ENCODE measurements around the gene SPSB3. TPM values are rescaled to one million over a fixed set of nuclear protein-coding genes. Genes with fewer than 3 reads are reported as not detected.
"Not testable (repeated sequence)": the region's sequence is repeated elsewhere in the genome, so short reads cannot be mapped to it uniquely, and the experiment has no call there.

Gene SPSB3
- total RNA-seq, 1 donor from 2014 or later = 48.2 TPM

DNA sequence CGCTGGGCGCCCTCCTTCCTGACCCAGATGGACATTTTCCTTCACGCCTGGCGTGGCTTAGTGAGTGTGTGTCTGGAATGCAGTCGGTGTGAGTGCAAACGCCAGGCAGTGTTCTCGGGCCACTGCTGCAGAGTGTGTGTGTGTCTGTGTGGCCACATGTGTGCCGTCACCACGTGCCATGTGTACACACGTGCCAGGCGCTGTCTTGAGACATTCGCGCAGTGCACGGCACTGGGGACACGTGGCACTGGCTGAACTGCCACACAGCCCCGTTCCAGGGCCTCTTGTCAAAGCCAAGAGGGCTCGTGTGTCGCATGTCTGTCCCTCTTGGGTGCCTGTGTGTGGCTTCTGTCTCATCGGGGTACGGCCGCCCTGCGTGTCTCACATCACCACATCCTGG lies 47.6 kb downstream of the SPSB3 start:
- no peak for DNase-seq (ENCODE audit: low read depth)
- H3K36me3 ChIP-seq (ENCODE audit: control insufficient read depth, insufficient read depth, low read length) = peaks cover 10% of the 10 kb centered on the region
- H3K4me3 ChIP-seq (ENCODE audit: low read depth, low read length) = no peak overlapping the region
- TF ChIP-seq, protein P1, sequence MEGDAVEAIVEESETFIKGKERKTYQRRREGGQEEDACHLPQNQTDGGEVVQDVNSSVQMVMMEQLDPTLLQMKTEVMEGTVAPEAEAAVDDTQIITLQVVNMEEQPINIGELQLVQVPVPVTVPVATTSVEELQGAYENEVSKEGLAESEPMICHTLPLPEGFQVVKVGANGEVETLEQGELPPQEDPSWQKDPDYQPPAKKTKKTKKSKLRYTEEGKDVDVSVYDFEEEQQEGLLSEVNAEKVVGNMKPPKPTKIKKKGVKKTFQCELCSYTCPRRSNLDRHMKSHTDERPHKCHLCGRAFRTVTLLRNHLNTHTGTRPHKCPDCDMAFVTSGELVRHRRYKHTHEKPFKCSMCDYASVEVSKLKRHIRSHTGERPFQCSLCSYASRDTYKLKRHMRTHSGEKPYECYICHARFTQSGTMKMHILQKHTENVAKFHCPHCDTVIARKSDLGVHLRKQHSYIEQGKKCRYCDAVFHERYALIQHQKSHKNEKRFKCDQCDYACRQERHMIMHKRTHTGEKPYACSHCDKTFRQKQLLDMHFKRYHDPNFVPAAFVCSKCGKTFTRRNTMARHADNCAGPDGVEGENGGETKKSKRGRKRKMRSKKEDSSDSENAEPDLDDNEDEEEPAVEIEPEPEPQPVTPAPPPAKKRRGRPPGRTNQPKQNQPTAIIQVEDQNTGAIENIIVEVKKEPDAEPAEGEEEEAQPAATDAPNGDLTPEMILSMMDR (IDR thresholded peaks at IDR 0.05; ENCODE audit: insufficient read depth, low read length, severe bottlenecking) = no peak
- no peak for FAIRE-seq
- H3K27me3 ChIP-seq (ENCODE audit: control insufficient read depth, insufficient read depth, low read length) = no peaks in the 10 kb centered on the region

DNA sequence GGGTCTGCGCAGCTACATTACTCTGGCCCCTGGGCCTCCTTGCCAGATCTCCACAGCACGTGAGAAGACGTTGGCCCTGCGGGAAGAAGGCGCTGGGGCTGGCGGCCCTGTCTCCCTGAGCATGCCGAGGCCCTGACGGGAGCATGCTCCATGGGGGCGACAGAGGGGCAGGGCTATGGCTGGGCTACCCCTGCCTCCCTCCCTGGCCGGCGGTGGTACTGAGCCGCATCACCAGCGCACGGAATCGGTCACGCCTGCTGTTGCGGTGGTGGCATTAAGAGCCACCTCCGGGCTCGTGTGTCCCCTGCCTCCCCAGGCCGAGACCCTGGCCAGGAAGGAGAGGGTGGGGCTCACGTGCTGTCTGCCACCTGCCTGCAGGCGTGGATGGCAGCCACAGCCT lies 48.2 kb downstream of the SPSB3 start:
- TF ChIP-seq, protein P1 (IDR thresholded peaks at IDR 0.05; ENCODE audit: insufficient read depth, low read length, severe bottlenecking) = no peak
- H3K27me3 ChIP-seq (ENCODE audit: control insufficient read depth, insufficient read depth, low read length) = no peaks in the 10 kb centered on the region
- H3K4me3 ChIP-seq (ENCODE audit: low read depth, low read length) = no peak overlapping the region
- DNase-seq (ENCODE audit: low read depth) = no peak
- FAIRE-seq = no peak
- H3K36me3 ChIP-seq (ENCODE audit: control insufficient read depth, insufficient read depth, low read length) = peaks cover 17% of the 10 kb centered on the region

- H3K36me3 ChIP-seq (ENCODE audit: control insufficient read depth, insufficient read depth, low read length) = peaks cover 24% of the 10 kb centered on the region
- not testable (repeated sequence) for H3K27me3 ChIP-seq (ENCODE audit: control insufficient read depth, insufficient read depth, low read length); DNase-seq (ENCODE audit: low read depth); H3K4me3 ChIP-seq (ENCODE audit: low read depth, low read length)
- FAIRE-seq = peak; percentile 52
Measured at GRCh38 chr16:1732551-1732987, 49.8 kb downstream of the SPSB3 start.

DNA sequence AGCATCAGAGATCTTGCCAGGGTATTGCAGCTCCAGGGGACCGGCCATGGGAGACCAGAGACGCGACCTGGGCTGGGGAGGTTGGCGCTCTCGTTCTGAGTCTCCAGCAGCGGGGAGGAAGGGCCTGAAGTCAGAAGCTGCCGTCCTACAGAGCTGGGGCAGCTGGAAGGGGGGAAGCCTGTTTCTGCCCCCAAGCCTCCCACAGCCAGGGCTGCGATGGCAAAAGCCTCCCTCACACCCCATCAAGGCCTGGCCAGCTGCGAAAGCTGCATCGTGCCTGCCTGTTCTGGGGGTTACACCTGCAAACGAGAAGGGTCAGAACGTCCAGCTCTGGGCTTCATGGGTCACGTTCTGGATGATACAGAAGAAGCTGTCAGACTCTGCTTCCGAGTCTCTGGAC lies 50.3 kb downstream of the SPSB3 start:
- Histone ChIP-seq H3K27me3 (ENCODE audit: control insufficient read depth, insufficient read depth, low read length) (no peaks in the 10 kb centered on the region), H3K4me3 (ENCODE audit: low read depth, low read length) (no peak overlapping the region), H3K36me3 (ENCODE audit: control insufficient read depth, insufficient read depth, low read length) (peaks cover 24% of the 10 kb centered on the region)
- FAIRE-seq (peak; percentile 7), DNase-seq (ENCODE audit: low read depth) (no peak)
- TF ChIP-seq, protein P1 (IDR thresholded peaks at IDR 0.05; ENCODE audit: insufficient read depth, low read length, severe bottlenecking) = no peak

DNA sequence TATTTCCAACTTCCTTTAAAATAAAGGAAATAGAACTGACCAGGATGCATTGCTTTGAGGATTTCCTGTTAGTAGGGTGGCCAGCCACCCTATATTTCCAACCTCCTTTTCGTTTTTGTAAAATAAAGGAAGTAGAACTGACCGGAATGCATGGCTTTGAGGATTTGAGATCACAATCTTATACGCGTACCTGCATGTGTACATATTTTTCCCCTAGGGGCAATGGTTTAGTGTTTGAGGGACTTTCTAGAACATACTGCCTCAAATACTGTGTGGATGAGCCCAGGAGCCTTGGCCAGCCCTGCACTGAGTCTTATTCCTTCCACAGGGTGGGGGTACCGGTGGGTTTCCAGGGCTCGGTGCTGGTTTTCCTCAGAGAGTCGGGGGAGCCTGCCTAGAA lies 50.8 kb downstream of the SPSB3 start:
- Histone ChIP-seq H3K27me3 (ENCODE audit: control insufficient read depth, insufficient read depth, low read length) (no peaks in the 10 kb centered on the region), H3K36me3 (ENCODE audit: control insufficient read depth, insufficient read depth, low read length) (peaks cover 24% of the 10 kb centered on the region), H3K4me3 (ENCODE audit: low read depth, low read length) (no peak overlapping the region)
- DNase-seq (ENCODE audit: low read depth) (no peak), FAIRE-seq (no peak)
- TF ChIP-seq, protein P1 (IDR thresholded peaks at IDR 0.05; ENCODE audit: insufficient read depth, low read length, severe bottlenecking) = no peak

DNA sequence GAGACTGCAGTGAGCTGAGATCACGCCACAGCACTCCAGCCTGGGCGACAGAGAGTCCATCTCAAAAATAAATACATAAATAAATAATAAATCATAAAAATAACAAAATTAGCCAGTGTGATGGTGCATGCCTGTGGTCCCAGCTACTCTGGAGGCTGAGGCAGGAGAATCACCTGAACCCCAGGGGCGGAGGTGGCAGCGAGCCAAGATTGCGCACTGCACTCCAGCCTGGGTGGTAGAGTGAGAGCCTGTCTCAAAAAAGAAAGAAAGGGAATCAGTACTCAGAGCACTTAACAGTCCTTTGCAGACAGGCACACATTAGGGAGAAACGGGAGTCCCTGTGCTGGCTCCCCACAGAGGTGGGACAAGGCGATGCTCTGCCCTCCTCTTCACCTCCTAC lies 51.3 kb downstream of the SPSB3 start:
- no peak for FAIRE-seq
- peaks cover 26% of the 10 kb centered on the region for H3K36me3 ChIP-seq (ENCODE audit: control insufficient read depth, insufficient read depth, low read length)

More for the DNA sequence above, 51.3 kb downstream of the SPSB3 start:
- Histone ChIP-seq H3K4me3 (ENCODE audit: low read depth, low read length) (no peak overlapping the region), H3K27me3 (ENCODE audit: control insufficient read depth, insufficient read depth, low read length) (no peaks in the 10 kb centered on the region)
- DNase-seq (ENCODE audit: low read depth) = no peak
- TF ChIP-seq, protein P1 (IDR thresholded peaks at IDR 0.05; ENCODE audit: insufficient read depth, low read length, severe bottlenecking) = no peak
